HG03575 (cell line): Measurements from ENCODE around the gene AP3B2.
"Not testable (repeated sequence)": the region's sequence is repeated elsewhere in the genome, so short reads cannot be mapped to it uniquely, and the experiment has no call there.

Source experiments
- ATAC-seq: cut with Tn5 transposase; IDR thresholded peaks from one replicate; pipeline ENCODE4 v1.9.1; 2021; ENCODE audit not compliant: unreplicated experiment, insufficient number of reproducible peaks, low FRiP score; ENCODE audit errors: extremely low read depth

AP3B2 gene

DNA sequence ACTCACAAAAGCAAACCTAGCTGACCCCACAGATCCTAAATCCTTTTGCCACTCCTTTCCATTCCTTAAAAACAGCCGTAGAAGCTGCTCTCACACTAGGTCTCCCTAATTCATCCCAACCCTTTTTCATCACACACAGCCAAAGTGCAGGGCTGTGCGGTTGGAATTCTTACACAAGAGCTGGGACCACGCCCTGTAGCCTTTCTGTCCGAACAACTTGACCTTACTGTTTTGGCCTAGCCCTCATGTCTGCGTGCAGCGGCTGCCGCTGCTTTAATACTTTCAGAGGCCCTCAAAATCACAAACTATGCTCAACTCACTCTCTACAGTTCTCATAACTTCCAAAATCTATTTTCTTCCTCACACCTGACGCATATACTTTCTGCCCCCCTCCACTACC lies 3.8 kb downstream of the AP3B2 start:
- not testable (repeated sequence) for ATAC-seq

DNA sequence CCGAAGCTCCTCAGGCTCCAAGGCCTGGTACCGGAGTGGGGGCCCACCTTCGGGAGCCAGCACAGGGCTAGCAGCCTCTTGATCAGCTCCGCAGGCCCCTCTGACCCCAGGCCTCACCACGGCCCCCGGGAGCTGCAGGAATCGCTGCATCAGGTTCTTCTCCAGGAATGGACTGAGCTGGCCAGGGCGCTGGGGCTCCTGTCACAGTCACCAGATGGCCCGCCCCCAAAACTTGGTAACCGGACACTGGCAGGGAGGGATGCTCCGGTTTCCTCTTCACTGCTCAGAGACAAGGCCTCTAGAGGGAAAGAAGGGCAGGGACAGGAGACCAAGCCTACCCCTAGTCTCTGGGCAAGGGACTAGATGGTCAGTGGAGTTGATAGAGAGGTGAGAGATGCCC lies 9.9 kb downstream of the AP3B2 start:
- no peak for ATAC-seq

DNA sequence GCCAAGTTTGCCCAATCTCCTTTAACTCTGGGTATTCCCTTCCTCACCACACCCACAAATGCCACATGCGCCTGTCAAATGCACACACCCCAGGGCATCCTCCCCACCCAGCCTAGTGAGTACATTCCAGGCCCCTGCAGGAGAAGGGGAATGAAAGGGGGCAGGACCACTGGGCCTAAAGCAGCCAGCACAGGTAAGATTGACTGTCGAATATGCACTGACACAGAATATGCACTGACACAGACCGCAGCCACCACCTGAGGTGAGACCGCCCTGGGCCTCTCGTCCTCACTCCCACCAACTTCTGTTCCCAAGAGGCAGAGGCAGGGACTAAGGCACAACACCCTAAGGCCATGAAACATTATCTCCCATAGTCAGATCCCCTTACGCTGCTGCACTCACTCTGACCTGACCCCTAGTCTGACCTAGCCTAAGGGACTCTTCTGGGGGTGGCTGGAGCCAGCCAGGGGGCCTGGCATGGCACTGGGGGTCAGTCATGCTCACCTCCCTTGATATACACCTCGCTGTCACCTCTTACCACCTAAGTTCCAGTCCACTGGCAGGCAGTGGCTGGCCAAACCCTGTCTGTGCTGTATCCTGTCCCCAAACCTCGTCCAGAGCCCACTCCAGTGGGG lies 10.8 kb downstream of the AP3B2 start:
- no peak for ATAC-seq

GRCh38 chr15:82697735-82698407 lies 11.8 kb downstream of the AP3B2 start:
- ATAC-seq: no peak

DNA sequence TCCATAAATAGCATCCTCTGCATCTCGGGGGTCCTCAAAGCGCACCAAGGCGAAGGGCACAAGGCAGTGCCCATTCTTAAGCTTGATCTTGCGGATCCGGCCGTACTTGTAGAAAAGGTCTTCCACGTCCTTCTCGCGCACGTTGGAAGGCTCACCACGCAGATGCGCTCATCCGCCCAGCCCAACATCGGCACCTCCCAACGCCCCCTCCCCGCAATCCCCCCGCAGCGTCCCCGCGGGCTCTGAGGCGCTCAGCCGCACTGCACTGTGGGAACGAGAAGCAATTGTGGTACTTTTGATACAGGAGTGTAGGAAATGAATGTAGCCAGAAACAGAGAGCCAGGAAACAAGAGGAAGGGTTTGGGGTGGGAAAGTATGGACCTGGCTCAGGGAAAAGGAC lies 17.5 kb downstream of the AP3B2 start:
- ATAC-seq: no peak

DNA sequence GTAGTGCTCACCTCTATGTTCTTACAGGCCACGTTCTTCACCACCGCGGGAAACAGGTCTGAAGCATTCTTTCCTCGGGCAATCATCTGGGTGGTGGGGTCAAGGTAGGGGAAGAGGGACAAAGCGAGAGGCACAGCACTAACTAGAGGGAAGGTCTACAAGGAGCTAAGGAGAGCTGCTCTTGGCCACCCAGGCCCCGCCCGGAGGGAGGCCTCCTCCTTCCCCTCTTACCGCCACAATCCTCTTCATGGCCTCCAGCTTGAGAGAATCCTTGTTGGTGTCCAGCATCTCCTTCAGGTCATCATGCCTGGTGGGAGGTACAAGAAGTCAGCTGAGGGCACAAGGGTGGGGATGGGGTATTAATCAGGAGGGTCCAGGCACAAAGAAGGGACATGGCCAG lies 20.5 kb downstream of the AP3B2 start:
- no peak for ATAC-seq

GRCh38 chr15:82688691-82689090 lies 21.0 kb downstream of the AP3B2 start:
- ATAC-seq: no peak

DNA sequence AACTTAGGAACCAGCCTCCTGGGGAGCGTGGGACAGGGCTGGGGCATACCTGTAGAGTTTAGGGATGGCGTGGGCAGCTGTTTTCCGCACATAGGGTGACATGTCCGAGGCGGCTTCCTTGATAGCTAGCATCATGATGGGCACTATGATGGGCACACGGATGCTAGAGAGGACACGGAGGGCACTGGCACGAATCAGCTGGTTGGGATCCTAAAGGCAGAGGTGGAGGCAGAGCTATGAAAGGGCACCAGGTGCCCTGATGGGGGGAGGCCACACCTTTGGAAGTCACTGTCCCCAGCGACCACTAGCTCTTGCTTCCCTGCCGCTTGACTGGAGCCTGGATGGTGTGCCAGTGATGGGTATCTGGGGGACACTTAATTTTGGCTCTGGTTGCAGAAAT lies 28.3 kb downstream of the AP3B2 start:
- ATAC-seq: no peak

- no peak for ATAC-seq
These were observed 29.2 kb downstream of the AP3B2 start for GRCh38 chr15:82680200-82681102.

GRCh38 chr15:82679626-82680199 lies 30.0 kb downstream of the AP3B2 start:
- ATAC-seq: no peak

GRCh38 chr15:82677720-82678323 lies 31.9 kb downstream of the AP3B2 start:
- ATAC-seq: no peak

DNA sequence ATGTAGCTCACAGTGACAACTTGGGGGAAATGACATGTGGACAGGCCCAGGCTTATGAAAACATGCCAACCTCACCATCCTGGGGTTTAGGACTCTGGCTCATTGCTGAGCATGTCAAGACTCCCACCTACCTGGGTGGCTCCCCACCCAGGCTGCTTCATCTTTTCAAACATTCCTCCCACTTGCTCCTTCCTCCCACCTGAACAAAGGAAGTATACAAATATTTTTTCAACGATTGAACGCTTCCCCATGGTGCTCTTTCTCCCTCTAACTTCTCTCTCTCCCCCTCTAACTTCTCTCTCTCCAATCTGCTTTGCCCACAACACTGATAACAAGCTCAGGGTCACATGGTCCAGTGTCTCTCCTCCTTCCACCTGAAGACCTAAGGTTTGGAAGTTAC lies 34.8 kb downstream of the AP3B2 start:
- no peak for ATAC-seq

DNA sequence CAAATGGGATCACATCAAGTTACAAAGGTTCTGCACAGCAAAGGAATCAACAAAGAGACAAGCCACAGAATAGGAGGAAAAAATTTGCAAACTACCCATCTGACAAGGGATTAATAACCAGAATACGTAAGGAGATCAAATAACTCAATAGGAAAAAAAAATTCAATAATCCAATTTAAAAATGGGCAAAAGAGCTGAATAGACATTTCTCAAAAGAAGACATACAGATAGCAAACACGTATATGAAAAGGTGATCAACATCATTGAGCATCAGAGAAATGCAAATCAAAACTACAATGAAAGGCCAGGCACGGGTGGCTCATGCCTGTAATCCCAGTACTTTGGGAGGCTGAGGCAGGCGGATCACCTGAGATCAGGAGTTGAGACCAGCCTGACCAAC lies 39.0 kb downstream of the AP3B2 start:
- no peak for ATAC-seq

- no peak for ATAC-seq
These were observed 43.1 kb downstream of the AP3B2 start for GRCh38 chr15:82666606-82667005.

DNA sequence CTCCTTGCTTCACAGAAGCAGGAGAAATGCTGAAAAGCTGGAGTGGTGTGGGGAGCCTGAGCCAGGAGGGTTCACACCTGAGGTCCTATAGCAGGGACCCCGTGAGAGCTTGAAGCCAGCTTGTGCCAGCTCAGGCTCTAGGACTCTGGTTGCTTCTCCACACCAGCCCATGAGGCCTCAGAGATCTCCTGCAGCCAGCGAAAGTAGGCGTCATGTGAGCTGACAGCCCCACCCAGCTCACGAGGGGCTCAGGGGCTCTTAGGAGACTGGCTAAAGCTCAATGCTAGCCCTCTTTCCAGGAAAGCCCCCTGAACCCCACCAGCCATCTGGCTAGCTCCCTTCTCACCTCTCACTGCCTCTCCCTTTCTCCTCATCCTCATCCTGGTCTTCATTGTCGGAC lies 45.7 kb downstream of the AP3B2 start:
- ATAC-seq: no peak

DNA sequence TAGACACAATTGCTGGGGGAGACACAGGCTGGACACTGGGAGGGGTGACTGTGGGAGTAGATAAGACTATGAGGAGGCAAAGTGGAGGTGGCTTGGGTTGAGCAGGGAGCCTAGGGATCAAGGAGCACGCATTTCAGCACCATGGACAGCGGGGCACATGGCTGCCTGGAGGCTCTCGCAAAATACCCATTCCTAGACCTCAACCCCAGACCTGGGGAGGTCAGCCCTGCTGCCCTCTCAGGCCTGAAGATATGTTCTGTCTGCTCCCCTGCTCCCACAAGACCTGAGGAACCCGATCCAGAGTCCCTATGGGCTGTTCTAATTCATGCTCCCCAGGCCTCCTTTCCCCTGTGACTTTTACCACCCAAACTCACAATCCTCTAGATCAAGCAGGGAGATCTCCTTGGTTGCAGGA lies 46.5 kb downstream of the AP3B2 start:
- no peak for ATAC-seq

DNA sequence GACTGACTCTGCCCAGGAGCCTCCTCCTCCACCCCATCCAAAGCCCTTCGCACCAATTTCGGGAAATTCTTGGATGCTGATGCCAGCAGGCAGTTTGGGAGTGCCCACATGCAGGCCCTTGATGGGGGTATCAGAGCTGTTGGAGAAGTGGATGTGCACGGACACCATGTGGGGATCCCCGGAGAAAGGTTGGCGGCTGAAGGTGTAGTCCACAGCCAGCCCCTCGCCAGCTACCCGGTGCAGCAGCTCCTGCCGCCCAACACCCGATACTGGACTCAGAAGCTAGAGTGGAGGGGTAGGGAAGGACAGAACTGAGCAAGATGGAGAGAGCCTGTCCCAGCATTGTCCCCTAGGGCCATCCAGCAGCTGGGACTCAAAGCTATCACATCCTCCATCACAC lies 47.0 kb downstream of the AP3B2 start:
- ATAC-seq: no peak

DNA sequence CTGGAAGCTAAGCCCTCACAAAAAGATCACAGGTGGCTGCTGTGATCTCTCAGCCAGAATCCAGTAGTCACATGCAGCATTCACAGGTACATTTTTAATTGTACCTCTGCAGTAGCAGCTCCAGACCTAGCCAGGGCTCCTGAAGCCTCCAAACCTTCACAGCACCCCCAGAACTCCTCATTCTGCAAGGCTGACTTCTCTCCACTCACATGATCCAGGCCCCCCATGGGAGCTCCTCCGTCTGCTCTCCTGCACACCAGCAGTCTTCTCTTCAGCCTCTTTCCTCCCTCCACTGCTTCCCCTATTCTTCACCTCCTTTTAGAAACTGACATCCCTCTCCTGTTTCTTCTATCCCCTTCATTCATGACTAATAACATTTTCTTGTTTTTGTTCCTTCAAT lies 49.3 kb downstream of the AP3B2 start:
- ATAC-seq: no peak

DNA sequence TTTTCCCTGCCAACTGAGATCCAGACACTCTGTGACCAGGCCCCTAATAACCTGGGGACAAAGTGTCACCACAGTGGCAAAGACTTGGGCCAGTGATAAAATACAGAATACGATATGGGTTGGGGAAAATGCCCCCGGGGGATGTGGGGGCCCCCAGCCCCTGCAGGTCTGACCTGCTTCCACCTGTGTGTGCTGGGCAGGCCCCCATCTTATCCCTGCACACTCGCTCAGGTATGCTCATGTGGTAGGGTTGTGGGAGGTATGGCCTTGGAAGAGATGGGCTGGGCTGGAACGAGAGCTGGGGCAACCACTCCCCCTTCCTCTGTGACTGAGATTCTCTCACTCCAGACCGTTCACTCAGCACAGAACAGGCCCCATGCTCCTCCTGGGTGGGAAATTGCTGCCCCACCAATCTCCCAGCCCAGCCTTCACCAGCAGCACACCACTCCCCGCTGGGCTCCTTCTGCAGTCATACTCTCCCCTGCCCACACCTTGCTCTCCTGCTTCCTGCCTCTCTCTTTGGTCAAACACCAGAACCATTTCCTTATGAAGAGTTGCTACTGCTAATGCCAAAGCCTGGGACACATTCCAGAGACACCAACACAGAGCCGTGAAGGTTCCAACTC lies 52.9 kb downstream of the AP3B2 start:
- no peak for ATAC-seq
